ENCODE data around the gene CTXN1.
A peak's percentile ranks its signal among the peaks of the same experiment; 100 is the strongest.

The CTXN1 gene

GRCh38 chr19:7926021-7926726, at the start of gene CTXN1:
TSS of gene CTXN1 (minus strand) at chr19:7926135. CDS start at chr19:7925538, 597 bp downstream.
- H3K4me2 ChIP-seq: peak within 1 kb of the TSS; percentile 48

GRCh38 chr19:7975037-7975436, 49.1 kb upstream of the CTXN1 start:
- Histone ChIP-seq H3K4me1 (ENCODE audit: low read depth, poor library complexity, severe bottlenecking) (no peaks in the 10 kb centered on the region), H3K4me2 (no peak overlapping the region), H3K27me3 (ENCODE audit: insufficient read depth, low read depth) (no peaks in the 10 kb centered on the region), H3K36me3 (ENCODE audit: insufficient read depth) (no peaks in the 10 kb centered on the region; the same call in 1 of the 2 replicates), H3K27ac (no peak overlapping the region), H3K9ac (no peak overlapping the region), H3K79me2 (ENCODE audit: insufficient read depth, low read depth) (no peaks in the 10 kb centered on the region), H4K20me1 (ENCODE audit: insufficient read depth) (no peaks in the 10 kb centered on the region), H3K4me3 (IDR thresholded peaks at IDR 0.05; ENCODE audit: insufficient read depth, low read depth, low read length) (no peak overlapping the region), H2AFZ (ENCODE audit: low read depth) (no peak overlapping the region)
- TF ChIP-seq CTCF (conservative IDR thresholded peaks at IDR 0.05; ENCODE audit: low read depth, low read length): no peak

More at GRCh38 chr19:7926021-7926726, at the start of gene CTXN1:
- no peak for TF ChIP-seq CTCF (conservative IDR thresholded peaks at IDR 0.05; ENCODE audit: low read depth, low read length)
- H3K79me2 ChIP-seq (ENCODE audit: insufficient read depth, low read depth): no peaks in the 10 kb centered on the region
- peaks cover 2% of the 10 kb centered on the region for H3K4me1 ChIP-seq (ENCODE audit: low read depth, poor library complexity, severe bottlenecking)
- no peaks in the 10 kb centered on the region for H3K27me3 ChIP-seq (ENCODE audit: insufficient read depth, low read depth)
- no peaks in the 10 kb centered on the region for H3K36me3 ChIP-seq (ENCODE audit: insufficient read depth)
- peak within 1 kb of the TSS; percentile 42; the same call in 1 of the 2 replicates for H3K9ac ChIP-seq
- H2AFZ ChIP-seq (ENCODE audit: low read depth): peak within 1 kb of the TSS; percentile 52
- H3K27ac ChIP-seq: no peak within 1 kb of the TSS
- H3K4me3 ChIP-seq (IDR thresholded peaks at IDR 0.05; ENCODE audit: insufficient read depth, low read depth, low read length): no peak within 1 kb of the TSS
- no peaks in the 10 kb centered on the region for H4K20me1 ChIP-seq (ENCODE audit: insufficient read depth)

GRCh38 chr19:7973883-7974282, 47.9 kb upstream of the CTXN1 start:
- no peaks in the 10 kb centered on the region; the same call in 1 of the 2 replicates for H3K36me3 ChIP-seq (ENCODE audit: insufficient read depth)
- no peak overlapping the region for H3K4me3 ChIP-seq (IDR thresholded peaks at IDR 0.05; ENCODE audit: insufficient read depth, low read depth, low read length)

More at GRCh38 chr19:7973883-7974282, 47.9 kb upstream of the CTXN1 start:
- H3K27me3 ChIP-seq (ENCODE audit: insufficient read depth, low read depth): no peaks in the 10 kb centered on the region
- no peak overlapping the region for H2AFZ ChIP-seq (ENCODE audit: low read depth)
- no peak overlapping the region for H3K9ac ChIP-seq
- H3K4me2 ChIP-seq: no peak overlapping the region
- no peaks in the 10 kb centered on the region for H3K79me2 ChIP-seq (ENCODE audit: insufficient read depth, low read depth)
- H3K27ac ChIP-seq: no peak overlapping the region
- no peaks in the 10 kb centered on the region for H3K4me1 ChIP-seq (ENCODE audit: low read depth, poor library complexity, severe bottlenecking)
- H4K20me1 ChIP-seq (ENCODE audit: insufficient read depth): no peaks in the 10 kb centered on the region
- TF ChIP-seq CTCF (conservative IDR thresholded peaks at IDR 0.05; ENCODE audit: low read depth, low read length): no peak
